Lower leg skin (tissue), 3 donors: ENCODE measurements around the gene MS4A2.

ENCODE experiments used
- CTCF ChIP-seq, 3 donors: fragments of 450-650 bp; IDR thresholded peaks; one replicate each; pipeline ENCODE4 v1.5.1; 2016; ENCODE audit warnings: antibody characterized with exemption in 3 of 3, mild to moderate bottlenecking in 3 of 3, moderate library complexity in 2 of 3
- POLR2A ChIP-seq, 2 donors: fragments of 450-650 bp; IDR thresholded peaks; one replicate each; pipeline ENCODE4 v1.6.1; 2016 to 2017; ENCODE audit warnings: antibody characterized with exemption in 2 of 2, mild to moderate bottlenecking in 1 of 2, moderate library complexity in 1 of 2

GRCh38 chr11:60145677-60146076 lies 57.2 kb downstream of the MS4A2 start:
- TF ChIP-seq CTCF (IDR thresholded peaks at IDR 0.05) = no peak
- TF ChIP-seq POLR2A (IDR thresholded peaks at IDR 0.05) = no peak
